Thymus (tissue), 11 donors: ENCODE results near the gene TXN2. TPM values are rescaled to one million over a fixed set of nuclear protein-coding genes. Genes with fewer than 3 reads are reported as not detected.
"Not testable (repeated sequence)": the region's sequence is repeated elsewhere in the genome, so short reads cannot be mapped to it uniquely, and the experiment has no call there.

Experiments used
- DNase-seq, 9 donors: peaks; one replicate each; pipeline ENCODE4 v3.0.0-alpha.2; 2013; ENCODE audit warnings: low spot score in 9 of 9, low read depth in 6 of 9, missing footprints in 1 of 9
- H3K27ac ChIP-seq, 2 donors: one replicate each; pipeline ENCODE4 v1.5.1; 2013; ENCODE audit warnings: control low read depth in 1 of 2, low read depth in 1 of 2, low read length in 1 of 2, mild to moderate bottlenecking in 1 of 2, moderate library complexity in 1 of 2
- H3K27me3 ChIP-seq, 2 donors: one replicate each; pipeline ENCODE4 v1.5.1; 2013; ENCODE audit warnings: low read length in 1 of 2; ENCODE audit not compliant: control insufficient read depth in 2 of 2, insufficient read depth in 1 of 2
- H3K36me3 ChIP-seq, 2 donors: one replicate each; pipeline ENCODE4 v1.5.1; 2013; ENCODE audit warnings: low read length in 1 of 2, mild to moderate bottlenecking in 1 of 2, moderate library complexity in 1 of 2; ENCODE audit not compliant: control insufficient read depth in 2 of 2, insufficient read depth in 2 of 2
- H3K4me1 ChIP-seq, 2 donors: one replicate each; pipeline ENCODE4 v1.5.1; 2013; ENCODE audit warnings: low read length in 2 of 2; ENCODE audit not compliant: control insufficient read depth in 2 of 2, insufficient read depth in 2 of 2
- H3K4me3 ChIP-seq, 2 donors: one replicate each; pipeline ENCODE4 v1.5.1; 2013; ENCODE audit warnings: low read length in 2 of 2, control low read depth in 1 of 2, mild to moderate bottlenecking in 1 of 2
- H3K9me3 ChIP-seq, 2 donors: one replicate each; pipeline ENCODE4 v1.5.1; 2013; ENCODE audit warnings: low read length in 1 of 2, mild to moderate bottlenecking in 1 of 2; ENCODE audit not compliant: control insufficient read depth in 2 of 2, insufficient read depth in 1 of 2
- WGBS: extraction: QIAGEN DNeasy Blood & Tissue Kit; methylation state at CpG from one replicate; pipeline ENCODE4 v1.1.7; 2013; 5-methylcytosine and 5-hydroxymethylcytosine counted together
- polyA plus RNA-seq: library from polyadenylated mRNA; stranded (reverse); fragments of 200-250 nt; gene quantifications from one replicate; pipeline ENCODE4 v1.2.3, GENCODE V29; 2013
- total RNA-seq: library from RNA; stranded (reverse); fragments of 120-200 nt; gene quantifications from one replicate; pipeline ENCODE4 v1.2.4, GENCODE V29; 2013
- donor health status: healthy.

TXN2 gene
- total and polyA plus RNA-seq, 2 donors: 40.7 to 68.7 TPM

- Histone ChIP-seq H3K27ac (no peak overlapping the region), H3K4me1 (peaks cover 27 to 30% of the 10 kb centered on the region in 2 donors), H3K27me3 (no peaks in the 10 kb centered on the region), H3K36me3 (no peaks in the 10 kb centered on the region), H3K4me3 (no peak overlapping the region), H3K9me3 (peaks cover 0 to 13% of the 10 kb centered on the region in 2 donors)
- DNase-seq: no peak
- WGBS: 97% methylated on average over 8 of the region's 8 CpGs
Measured at GRCh38 chr22:36440429-36441002, 40.9 kb downstream of the TXN2 start.

GRCh38 chr22:36439481-36440271, 41.8 kb downstream of the TXN2 start:
- no peak for DNase-seq
- no peak overlapping the region for H3K27ac ChIP-seq
- peaks cover 0 to 12% of the 10 kb centered on the region in 2 donors for H3K9me3 ChIP-seq
- 98% methylated on average over 6 of the region's 6 CpGs for WGBS
- H3K4me1 ChIP-seq: peaks cover 29 to 38% of the 10 kb centered on the region in 2 donors
- H3K36me3 ChIP-seq: no peaks in the 10 kb centered on the region
- no peak overlapping the region for H3K4me3 ChIP-seq
- no peaks in the 10 kb centered on the region for H3K27me3 ChIP-seq

- peak overlapping the region; percentile 77 to 86 for H3K27ac ChIP-seq
- peaks cover 0 to 5% of the 10 kb centered on the region in 2 donors for H3K9me3 ChIP-seq
- no peaks in the 10 kb centered on the region for H3K27me3 ChIP-seq
- no peaks in the 10 kb centered on the region for H3K36me3 ChIP-seq
- 2% methylated on average over 16 of the region's 16 CpGs for WGBS
- peaks cover 19 to 40% of the 10 kb centered on the region in 2 donors for H3K4me1 ChIP-seq
- DNase-seq: peak in 7 of 9 donors; percentile 33 to 88 (median 71)
- no peak overlapping the region for H3K4me3 ChIP-seq
Measured at GRCh38 chr22:36435516-36436415, 45.7 kb downstream of the TXN2 start.

- no peaks in the 10 kb centered on the region for H3K36me3 ChIP-seq
- H3K27me3 ChIP-seq: no peaks in the 10 kb centered on the region
- H3K4me1 ChIP-seq: peaks cover 19 to 40% of the 10 kb centered on the region in 2 donors
- peaks cover 0 to 5% of the 10 kb centered on the region in 2 donors for H3K9me3 ChIP-seq
- 89% methylated on average over 14 of the region's 14 CpGs for WGBS
- DNase-seq: no peak
- no peak overlapping the region for H3K4me3 ChIP-seq
- no peak overlapping the region for H3K27ac ChIP-seq
Measured at GRCh38 chr22:36433318-36434231, 47.9 kb downstream of the TXN2 start.

- Histone ChIP-seq H3K27me3 (no peaks in the 10 kb centered on the region), H3K4me3 (no peak overlapping the region), H3K4me1 (peaks cover 19 to 40% of the 10 kb centered on the region in 2 donors), H3K36me3 (no peaks in the 10 kb centered on the region), H3K9me3 (peaks cover 0 to 5% of the 10 kb centered on the region in 2 donors), H3K27ac (no peak overlapping the region)
- no peak for DNase-seq
- WGBS: 95% methylated on average over 15 of the region's 15 CpGs
Measured at GRCh38 chr22:36432592-36433317, 48.7 kb downstream of the TXN2 start.

GRCh38 chr22:36431977-36432376, 49.5 kb downstream of the TXN2 start:
- Histone ChIP-seq H3K27me3 (no peaks in the 10 kb centered on the region), H3K4me3 (no peak overlapping the region), H3K4me1 (peaks cover 16 to 37% of the 10 kb centered on the region in 2 donors), H3K27ac (no peak overlapping the region), H3K36me3 (no peaks in the 10 kb centered on the region), H3K9me3 (peaks cover 0 to 5% of the 10 kb centered on the region in 2 donors)
- no peak for DNase-seq
- 91% methylated on average over 9 of the region's 9 CpGs for WGBS

GRCh38 chr22:36430863-36431262, 50.6 kb downstream of the TXN2 start:
- 92% methylated on average over 9 of the region's 9 CpGs for WGBS
- H3K27me3 ChIP-seq: no peaks in the 10 kb centered on the region
- peaks cover 0 to 5% of the 10 kb centered on the region in 2 donors for H3K9me3 ChIP-seq
- H3K4me3 ChIP-seq: no peak overlapping the region
- no peak overlapping the region for H3K27ac ChIP-seq
- no peaks in the 10 kb centered on the region for H3K36me3 ChIP-seq
- peaks cover 9 to 36% of the 10 kb centered on the region in 2 donors for H3K4me1 ChIP-seq
- no peak for DNase-seq

- H3K9me3 ChIP-seq, H3K4me3 ChIP-seq, H3K36me3 ChIP-seq, H3K27me3 ChIP-seq, H3K27ac ChIP-seq, DNase-seq: not testable (repeated sequence)
- peaks cover 4 to 31% of the 10 kb centered on the region in 2 donors for H3K4me1 ChIP-seq
- 98% methylated on average over 11 of the region's 11 CpGs for WGBS
Measured at GRCh38 chr22:36427952-36428351, 53.5 kb downstream of the TXN2 start.
